Choroid plexus epithelial cell (primary cell): ENCODE data around the gene TBC1D30.

Experiments used
- DNase-seq: peaks from one replicate; pipeline ENCODE4 v3.0.0-alpha.2; 2010; ENCODE audit warnings: low read depth
- H3K4me3 ChIP-seq: 2 replicates; pipeline ENCODE4 v1.5.1; 2011; ENCODE audit warnings: low read depth, mild to moderate bottlenecking, control low read depth, low read length, moderate library complexity
- TF ChIP-seq, protein P1 (sequence below): conservative IDR thresholded peaks from 2 replicates; pipeline ENCODE4 v1.5.1; 2011; ENCODE audit warnings: low read depth, mild to moderate bottlenecking, control low read depth, inconsistent platforms, low read length, moderate library complexity

Gene TBC1D30

DNA sequence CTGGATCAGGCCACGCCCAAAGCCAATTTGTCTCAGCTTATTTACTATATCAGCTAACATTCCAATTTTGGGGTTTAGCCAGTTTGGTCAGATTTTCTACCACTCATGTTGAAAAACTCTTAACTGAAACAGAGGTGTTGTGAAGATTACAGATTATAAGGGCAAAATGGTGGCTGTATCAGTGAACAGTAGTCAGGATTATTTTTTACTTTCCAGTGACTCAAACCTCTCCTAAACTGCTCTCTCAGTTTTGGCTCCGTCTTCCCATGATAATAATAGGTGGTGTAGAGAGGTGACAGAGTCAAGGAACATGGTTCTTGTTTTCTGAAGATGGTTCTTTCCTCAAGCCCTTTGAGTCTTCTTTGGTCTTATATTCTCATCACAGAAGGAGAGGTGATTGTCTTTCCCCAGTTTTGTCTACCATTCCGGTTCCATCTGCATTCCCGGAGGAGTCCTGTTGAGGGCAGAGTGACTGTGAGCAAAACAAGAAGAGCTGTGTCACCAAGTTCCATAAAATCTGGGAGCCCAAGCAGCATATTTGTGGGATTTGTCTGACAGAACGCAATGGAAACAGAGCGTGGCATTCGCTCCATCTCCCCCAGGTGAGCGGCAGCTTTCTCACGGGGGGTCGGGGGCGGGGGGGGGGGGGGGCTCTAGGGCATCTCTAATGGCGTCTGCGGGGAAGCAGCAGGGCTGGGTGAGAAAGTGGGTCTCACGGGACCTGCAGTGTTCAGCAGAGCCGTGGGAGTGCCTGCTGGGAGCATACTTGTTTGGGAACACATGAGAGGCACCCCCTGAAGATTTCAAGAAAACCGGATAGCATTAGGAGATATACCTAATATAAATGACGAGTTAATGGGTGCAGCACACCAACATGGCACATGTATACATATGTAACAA lies 59.1 kb downstream of the TBC1D30 start:
- H3K4me3 ChIP-seq = no peak overlapping the region
- TF ChIP-seq, protein P1, sequence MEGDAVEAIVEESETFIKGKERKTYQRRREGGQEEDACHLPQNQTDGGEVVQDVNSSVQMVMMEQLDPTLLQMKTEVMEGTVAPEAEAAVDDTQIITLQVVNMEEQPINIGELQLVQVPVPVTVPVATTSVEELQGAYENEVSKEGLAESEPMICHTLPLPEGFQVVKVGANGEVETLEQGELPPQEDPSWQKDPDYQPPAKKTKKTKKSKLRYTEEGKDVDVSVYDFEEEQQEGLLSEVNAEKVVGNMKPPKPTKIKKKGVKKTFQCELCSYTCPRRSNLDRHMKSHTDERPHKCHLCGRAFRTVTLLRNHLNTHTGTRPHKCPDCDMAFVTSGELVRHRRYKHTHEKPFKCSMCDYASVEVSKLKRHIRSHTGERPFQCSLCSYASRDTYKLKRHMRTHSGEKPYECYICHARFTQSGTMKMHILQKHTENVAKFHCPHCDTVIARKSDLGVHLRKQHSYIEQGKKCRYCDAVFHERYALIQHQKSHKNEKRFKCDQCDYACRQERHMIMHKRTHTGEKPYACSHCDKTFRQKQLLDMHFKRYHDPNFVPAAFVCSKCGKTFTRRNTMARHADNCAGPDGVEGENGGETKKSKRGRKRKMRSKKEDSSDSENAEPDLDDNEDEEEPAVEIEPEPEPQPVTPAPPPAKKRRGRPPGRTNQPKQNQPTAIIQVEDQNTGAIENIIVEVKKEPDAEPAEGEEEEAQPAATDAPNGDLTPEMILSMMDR = peak; percentile 12
- DNase-seq = no peak

- no peak overlapping the region for H3K4me3 ChIP-seq
- no peak for DNase-seq
- TF ChIP-seq, protein P1 = no peak
These were observed 59.7 kb downstream of the TBC1D30 start for GRCh38 chr12:64884164-64884542.

GRCh38 chr12:64884728-64885127 lies 60.3 kb downstream of the TBC1D30 start:
- DNase-seq = no peak
- TF ChIP-seq, protein P1 = no peak
- no peak overlapping the region for H3K4me3 ChIP-seq

GRCh38 chr12:64889434-64890216 lies 65.2 kb downstream of the TBC1D30 start:
- no peak for DNase-seq
- TF ChIP-seq, protein P1 = no peak
- H3K4me3 ChIP-seq = no peak overlapping the region

DNA sequence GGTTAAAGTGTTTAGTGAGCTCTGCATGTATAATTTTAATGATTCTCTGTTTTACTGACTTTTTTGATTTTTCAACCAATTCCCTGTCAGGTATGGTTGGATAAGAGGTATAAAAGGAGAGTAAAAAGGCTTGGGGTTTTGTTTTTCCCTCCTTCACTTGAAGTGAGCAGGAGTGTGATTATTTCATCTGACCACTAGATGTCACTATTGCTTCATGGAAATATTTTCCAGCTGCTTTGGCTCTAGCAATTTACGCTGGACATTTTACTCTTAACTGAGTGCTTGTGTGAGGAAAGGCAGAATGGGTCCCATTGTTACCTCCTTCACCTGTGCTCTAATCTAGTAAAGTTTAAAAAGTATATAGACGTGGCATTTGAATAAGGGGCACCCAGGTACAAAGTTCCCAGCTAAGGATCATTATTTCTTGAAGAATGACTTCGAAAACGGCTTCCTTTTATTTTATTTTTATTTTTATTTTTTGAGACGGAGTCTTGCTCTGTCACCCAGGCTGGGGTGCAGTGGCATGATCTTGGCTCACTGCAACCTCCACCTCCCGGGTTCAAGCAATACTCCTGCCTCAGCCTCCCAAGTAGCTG lies 66.5 kb downstream of the TBC1D30 start:
- peak; percentile 78 for DNase-seq
- TF ChIP-seq, protein P1 = peak; percentile 67
- no peak overlapping the region for H3K4me3 ChIP-seq

- no peak overlapping the region for H3K4me3 ChIP-seq
- TF ChIP-seq, protein P1 = no peak
- no peak for DNase-seq
These were observed 67.2 kb downstream of the TBC1D30 start for GRCh38 chr12:64891629-64892028.
